Activated T-cell treated with anti-CD3 and anti-CD28 coated beads for 4 hours (primary cell): ENCODE results near the gene APC.
"Not testable (repeated sequence)": the region's sequence is repeated elsewhere in the genome, so short reads cannot be mapped to it uniquely, and the experiment has no call there.

Experiments
- DNase-seq: peaks from one replicate; pipeline ENCODE4 v3.0.0-alpha.2; 2020

Gene APC

GRCh38 chr5:112860929-112861637 is 123.4 kb downstream of the APC start, which contains the start of gene SRP19:
Gene SRP19 (plus strand): TSS chr5:112861287. CDS start chr5:112861377, 90 bp downstream.
- peak; percentile 84 for DNase-seq

- DNase-seq: no peak
These were observed 123.9 kb downstream of the APC start for GRCh38 chr5:112861638-112861985.

GRCh38 chr5:112862085-112862484 is 124.4 kb downstream of the APC start:
- no peak for DNase-seq

GRCh38 chr5:112863549-112863948 is 125.9 kb downstream of the APC start:
- DNase-seq: no peak

GRCh38 chr5:112865128-112865527 is 127.4 kb downstream of the APC start:
- no peak for DNase-seq

- DNase-seq: no peak
These were observed 129.1 kb downstream of the APC start for GRCh38 chr5:112866739-112867138.

- DNase-seq: no peak
These were observed 129.7 kb downstream of the APC start for GRCh38 chr5:112867411-112867810.

- DNase-seq: no peak
These were observed 132.3 kb downstream of the APC start for GRCh38 chr5:112869948-112870347.

GRCh38 chr5:112870966-112871365 is 133.3 kb downstream of the APC start:
- no peak for DNase-seq

GRCh38 chr5:112876362-112876761 is 138.7 kb downstream of the APC start:
- DNase-seq: no peak

GRCh38 chr5:112878101-112878500 is 140.4 kb downstream of the APC start:
- DNase-seq: no peak

- peak; percentile 43 for DNase-seq
These were observed 141.1 kb downstream of the APC start for GRCh38 chr5:112878760-112879159.

GRCh38 chr5:112880219-112880964 is 142.7 kb downstream of the APC start:
- DNase-seq: no peak

GRCh38 chr5:112883192-112883591 is 145.5 kb downstream of the APC start:
- DNase-seq: no peak

GRCh38 chr5:112885001-112885400 is 147.3 kb downstream of the APC start:
- DNase-seq: no peak

- DNase-seq: no peak
These were observed 149.3 kb downstream of the APC start for GRCh38 chr5:112886975-112887374.

- not testable (repeated sequence) for DNase-seq
These were observed 154.4 kb downstream of the APC start for GRCh38 chr5:112892066-112892465.

GRCh38 chr5:112892776-112893175 is 155.1 kb downstream of the APC start:
- no peak for DNase-seq

GRCh38 chr5:112895682-112896081 is 158.0 kb downstream of the APC start:
- DNase-seq: no peak
